H1 (cell line): ENCODE data around the gene MIA2.

Source experiments
- FOSL1 ChIP-seq: IDR thresholded peaks from 2 replicates; pipeline ENCODE4 v1.6.1; 2011; ENCODE audit warnings: mild to moderate bottlenecking, low read depth, low read length, moderate library complexity; ENCODE audit not compliant: insufficient read depth
- JUND ChIP-seq: IDR thresholded peaks from 2 replicates; pipeline ENCODE4 v1.6.1; 2011; ENCODE audit warnings: mild to moderate bottlenecking, improper control_type of control experiment, low read length
- RBBP5 ChIP-seq: IDR thresholded peaks from 2 replicates; pipeline ENCODE4 v1.7.1; 2012; ENCODE audit warnings: low read depth, mild to moderate bottlenecking, inconsistent platforms, low read length, moderate library complexity, borderline replicate concordance
- SUZ12 ChIP-seq: fragments of 200-600 bp; sonication (generic); IDR thresholded peaks from 2 replicates; pipeline ENCODE4 v1.6.1; 2012; ENCODE audit warnings: mild to moderate bottlenecking, inconsistent platforms, low read length, moderate library complexity, mixed read lengths
- USF2 ChIP-seq: IDR thresholded peaks from 2 replicates; pipeline ENCODE4 v1.6.1; 2011; ENCODE audit warnings: low read length, improper control_type of control experiment
- YY1 ChIP-seq: IDR thresholded peaks from 2 replicates; pipeline ENCODE4 v1.6.1; 2011; ENCODE audit warnings: low read depth, mild to moderate bottlenecking, low read length

- TF ChIP-seq JUND (no peak), YY1 (no peak), USF2 (no peak), RBBP5 (no peak), SUZ12 (no peak), FOSL1 (no peak)
These were observed 130.8 kb downstream of the MIA2 start for GRCh38 chr14:39364509-39364908.
